Left ventricle myocardium inferior (tissue), 1 donor: ENCODE measurements around the gene METTL6. TPM values are rescaled to one million over a fixed set of nuclear protein-coding genes. Genes with fewer than 3 reads are reported as not detected.
"Not testable (repeated sequence)": the region's sequence is repeated elsewhere in the genome, so short reads cannot be mapped to it uniquely, and the experiment has no call there.

ENCODE experiments used
- DNase-seq: peaks from one replicate; pipeline ENCODE4 v3.0.0-alpha.2; 2020
- H3K27ac ChIP-seq: fragments of 200-600 bp; replicated peaks from 2 replicates; pipeline ENCODE4 v1.8.0; 2021
- H3K27me3 ChIP-seq: fragments of 200-600 bp; 2 replicates; pipeline ENCODE4 v1.8.0; 2021; ENCODE audit warnings: low read depth
- H3K36me3 ChIP-seq: fragments of 200-600 bp; 2 replicates; pipeline ENCODE4 v1.8.0; 2021
- H3K4me1 ChIP-seq: fragments of 200-600 bp; 2 replicates; pipeline ENCODE4 v1.8.0; 2021
- H3K4me3 ChIP-seq: fragments of 200-600 bp; 2 replicates; pipeline ENCODE4 v1.8.0; 2021; ENCODE audit warnings: mild to moderate bottlenecking, moderate library complexity
- H3K9me3 ChIP-seq: fragments of 200-600 bp; replicated peaks from 2 replicates; pipeline ENCODE4 v1.8.0; 2021
- intact Hi-C: fragments of 100-400 bp; cut with micrococcal nuclease; formaldehyde crosslinking; loops from one replicate; pipeline ENCODE4 v1.11.0; 2022
- total RNA-seq: library from RNA; stranded (reverse); fragmentation: NEBNext Ultra II Directional; extraction: Animal tissue kit (Norgen Biotek cat#: 25700); gene quantifications from one replicate; pipeline ENCODE4 v1.2.1, GENCODE V29; 2021
- TF ChIP-seq, protein P1 (sequence below): fragments of 200-600 bp; IDR thresholded peaks from 2 replicates; pipeline ENCODE4 v1.8.0; 2021; ENCODE audit warnings: antibody characterized with exemption, mild to moderate bottlenecking, borderline replicate concordance
- donor health status: DM: no; HTN: yes; CAD: no; lungs with severe emphysema.

METTL6 gene
- total RNA-seq, 1 donor from 2014 or later: 11.3 TPM

DNA sequence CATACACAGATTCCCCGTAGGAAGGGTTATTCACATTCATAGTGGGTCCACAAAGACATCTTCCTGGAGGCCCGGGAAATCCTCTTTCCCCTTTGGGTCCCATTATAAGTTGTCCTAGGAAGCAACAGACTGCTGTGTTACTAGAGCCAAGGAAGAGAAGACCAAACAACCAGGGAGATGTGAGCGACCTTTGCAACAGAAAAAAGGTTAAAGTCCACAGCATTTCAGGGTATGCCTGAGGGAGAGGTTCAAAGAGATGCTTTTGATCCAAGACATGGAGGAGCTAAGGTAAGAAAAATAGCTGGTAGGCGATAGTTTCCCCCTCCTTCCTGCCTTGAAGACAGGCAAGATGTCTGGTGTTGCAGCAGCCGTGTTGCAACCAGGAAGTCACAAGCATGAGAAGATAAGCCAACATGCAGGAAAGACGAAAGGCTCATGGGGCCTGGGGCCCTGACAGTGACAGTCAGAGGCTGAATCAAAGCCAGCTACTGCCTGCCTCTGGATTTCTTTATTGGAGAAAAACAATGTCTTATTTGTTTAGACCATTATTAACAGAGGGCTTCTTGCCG is 31.0 kb upstream of the METTL6 start:
- no peaks in the 10 kb centered on the region for H3K9me3 ChIP-seq
- H3K36me3 ChIP-seq: no peaks in the 10 kb centered on the region
- no peak overlapping the region for H3K27ac ChIP-seq
- DNase-seq: no peak
- no peak overlapping the region for H3K4me3 ChIP-seq
- intact Hi-C loops: no loop called here
- no peaks in the 10 kb centered on the region for H3K27me3 ChIP-seq
- no peaks in the 10 kb centered on the region for H3K4me1 ChIP-seq
- TF ChIP-seq, protein P1, sequence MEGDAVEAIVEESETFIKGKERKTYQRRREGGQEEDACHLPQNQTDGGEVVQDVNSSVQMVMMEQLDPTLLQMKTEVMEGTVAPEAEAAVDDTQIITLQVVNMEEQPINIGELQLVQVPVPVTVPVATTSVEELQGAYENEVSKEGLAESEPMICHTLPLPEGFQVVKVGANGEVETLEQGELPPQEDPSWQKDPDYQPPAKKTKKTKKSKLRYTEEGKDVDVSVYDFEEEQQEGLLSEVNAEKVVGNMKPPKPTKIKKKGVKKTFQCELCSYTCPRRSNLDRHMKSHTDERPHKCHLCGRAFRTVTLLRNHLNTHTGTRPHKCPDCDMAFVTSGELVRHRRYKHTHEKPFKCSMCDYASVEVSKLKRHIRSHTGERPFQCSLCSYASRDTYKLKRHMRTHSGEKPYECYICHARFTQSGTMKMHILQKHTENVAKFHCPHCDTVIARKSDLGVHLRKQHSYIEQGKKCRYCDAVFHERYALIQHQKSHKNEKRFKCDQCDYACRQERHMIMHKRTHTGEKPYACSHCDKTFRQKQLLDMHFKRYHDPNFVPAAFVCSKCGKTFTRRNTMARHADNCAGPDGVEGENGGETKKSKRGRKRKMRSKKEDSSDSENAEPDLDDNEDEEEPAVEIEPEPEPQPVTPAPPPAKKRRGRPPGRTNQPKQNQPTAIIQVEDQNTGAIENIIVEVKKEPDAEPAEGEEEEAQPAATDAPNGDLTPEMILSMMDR: no peak

DNA sequence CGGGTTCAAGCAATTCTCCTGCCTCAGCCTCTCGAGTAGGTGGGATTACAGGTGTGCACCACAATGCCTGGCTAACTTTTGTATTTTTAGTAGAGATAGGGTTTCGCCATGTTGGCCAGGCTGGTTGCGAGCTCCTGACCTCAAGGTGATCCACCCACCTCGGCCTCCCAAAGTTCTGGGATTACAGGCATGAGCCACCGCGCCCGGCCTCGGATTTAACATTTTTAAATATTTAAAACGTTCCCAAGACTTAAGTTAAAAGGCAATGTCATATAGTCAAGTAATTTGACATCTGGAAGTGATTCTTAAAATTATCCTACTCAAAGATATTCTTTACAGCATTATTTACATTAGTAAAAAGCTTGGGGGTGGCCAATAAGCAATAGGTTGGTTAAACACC is 29.6 kb upstream of the METTL6 start:
- H3K36me3 ChIP-seq, DNase-seq, H3K27ac ChIP-seq, intact Hi-C loops, H3K9me3 ChIP-seq, H3K27me3 ChIP-seq, H3K4me3 ChIP-seq, H3K4me1 ChIP-seq: not testable (repeated sequence)

DNA sequence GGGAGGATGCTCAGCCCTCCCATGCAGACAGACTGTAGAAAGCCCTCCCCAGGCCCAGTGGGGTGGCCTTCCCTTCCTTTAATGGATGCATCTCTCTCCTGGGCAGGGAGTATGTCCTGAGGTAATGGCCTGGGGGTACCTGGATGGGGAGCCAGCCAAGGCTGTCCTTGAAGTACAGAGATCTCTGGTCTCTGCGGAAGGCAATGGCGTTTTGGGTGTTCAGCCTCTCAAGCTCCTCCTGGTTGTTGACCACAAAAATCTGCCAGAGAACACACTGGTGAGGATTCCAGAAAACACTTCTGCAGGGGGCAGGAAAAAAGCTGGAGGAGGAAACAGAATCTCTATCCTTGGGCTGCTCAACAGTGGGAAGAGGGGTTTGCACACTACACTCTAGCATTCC is 29.0 kb upstream of the METTL6 start:
- intact Hi-C loops: no loop called here
- no peak overlapping the region for H3K4me3 ChIP-seq

DNA sequence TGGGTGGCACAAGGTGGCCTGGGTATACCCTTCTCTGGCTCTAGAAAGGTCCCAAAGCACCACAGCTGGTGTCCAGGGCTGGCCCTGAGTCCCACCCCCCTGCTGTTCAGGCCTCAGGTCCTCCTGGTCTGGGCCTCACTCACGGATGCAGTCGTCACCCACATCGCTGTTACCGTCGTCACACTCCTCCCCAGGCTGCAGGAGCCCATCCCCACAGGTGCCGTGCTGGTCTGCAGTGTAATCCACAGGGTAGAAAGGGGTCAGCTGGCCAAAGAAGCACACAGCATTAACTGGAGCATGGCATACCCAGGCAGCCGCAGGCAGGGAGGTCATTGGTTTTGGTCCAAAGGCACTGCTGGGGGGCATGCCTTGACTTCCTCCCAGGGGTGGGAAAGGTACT is 28.4 kb upstream of the METTL6 start:
- TF ChIP-seq, protein P1: no peak
- DNase-seq: no peak
- no peak overlapping the region for H3K4me3 ChIP-seq
- intact Hi-C loops: no loop called here
- H3K36me3 ChIP-seq: no peaks in the 10 kb centered on the region
- no peak overlapping the region for H3K27ac ChIP-seq
- no peaks in the 10 kb centered on the region for H3K9me3 ChIP-seq
- no peaks in the 10 kb centered on the region for H3K4me1 ChIP-seq
- H3K27me3 ChIP-seq: no peaks in the 10 kb centered on the region

More for the DNA sequence above, 29.0 kb upstream of the METTL6 start:
- DNase-seq: no peak
- Histone ChIP-seq H3K4me1 (no peaks in the 10 kb centered on the region), H3K27me3 (no peaks in the 10 kb centered on the region), H3K36me3 (no peaks in the 10 kb centered on the region), H3K27ac (no peak overlapping the region), H3K9me3 (no peaks in the 10 kb centered on the region)
- TF ChIP-seq, protein P1: no peak

DNA sequence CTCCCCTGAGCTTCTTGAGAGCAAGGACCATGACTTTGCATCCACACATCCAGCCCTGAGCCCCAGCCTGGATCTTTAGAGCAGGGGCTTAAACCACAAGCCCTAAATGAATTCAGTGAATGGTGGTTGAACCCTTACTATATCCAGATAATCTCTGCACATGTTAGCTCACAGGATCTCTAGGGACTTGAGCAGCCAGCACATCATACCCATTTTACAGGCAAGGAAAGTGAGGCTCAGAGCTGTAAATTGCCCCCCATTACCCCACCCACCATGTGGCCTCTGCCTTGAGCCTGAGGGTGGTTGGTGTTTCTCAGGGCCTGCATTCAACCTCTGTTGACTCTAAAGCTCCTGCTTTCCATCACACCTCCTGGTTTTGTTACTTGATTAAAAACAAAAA is 27.6 kb upstream of the METTL6 start:
- Histone ChIP-seq H3K27me3 (no peaks in the 10 kb centered on the region), H3K4me1 (no peaks in the 10 kb centered on the region), H3K9me3 (no peaks in the 10 kb centered on the region), H3K4me3 (no peak overlapping the region), H3K27ac (no peak overlapping the region), H3K36me3 (no peaks in the 10 kb centered on the region)
- no peak for DNase-seq
- intact Hi-C loops: no loop called here
- TF ChIP-seq, protein P1: no peak

DNA sequence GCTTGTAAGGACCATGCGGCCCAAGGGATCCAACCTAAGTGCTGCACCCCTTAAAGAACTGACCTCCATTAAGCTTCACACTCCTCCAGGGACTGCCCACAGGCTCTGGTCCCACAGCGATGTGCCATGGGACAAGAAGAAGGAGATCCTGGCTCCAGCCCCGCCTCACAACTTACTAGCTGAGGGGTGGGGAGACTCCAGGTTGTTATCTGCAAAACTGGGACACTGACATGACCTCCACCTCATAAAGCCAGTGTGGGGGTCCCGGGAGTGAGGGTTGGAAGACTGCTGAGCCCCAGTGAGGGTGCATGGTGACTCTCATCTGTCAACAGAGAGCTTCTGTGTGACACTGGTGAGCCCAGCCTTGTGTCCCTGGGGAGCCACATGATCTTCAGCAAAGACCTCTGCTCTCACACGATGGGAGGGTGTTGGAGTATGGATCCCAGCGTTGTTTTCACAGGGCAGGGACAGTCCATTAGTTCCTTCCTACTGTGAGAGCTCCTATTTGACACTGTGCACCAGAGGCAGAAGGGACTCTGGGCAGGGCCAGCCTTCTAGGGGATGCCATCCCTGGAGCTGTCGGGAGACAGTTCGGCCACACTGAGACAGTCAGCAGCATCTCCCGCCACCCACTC is 26.8 kb upstream of the METTL6 start:
- DNase-seq: no peak
- intact Hi-C loops: no loop called here
- Histone ChIP-seq H3K4me1 (no peaks in the 10 kb centered on the region), H3K27ac (no peak overlapping the region), H3K36me3 (no peaks in the 10 kb centered on the region), H3K27me3 (no peaks in the 10 kb centered on the region), H3K4me3 (no peak overlapping the region), H3K9me3 (no peaks in the 10 kb centered on the region)
- TF ChIP-seq, protein P1: no peak
